CD14-positive monocyte (primary cell): ENCODE results near the gene ADAMTSL3. TPM values are rescaled to one million over a fixed set of nuclear protein-coding genes. Genes with fewer than 3 reads are reported as not detected.

Experiments
- DNase-seq, 3 donors: peaks; one replicate each; pipeline ENCODE4 v3.0.0-alpha.2; 2011 to 2022
- H2AFZ ChIP-seq: 2 replicates; pipeline ENCODE4 v1.6.0; 2012; ENCODE audit warnings: mild to moderate bottlenecking, low read depth, low read length, inconsistent platforms; ENCODE audit not compliant: insufficient read depth, poor library complexity, severe bottlenecking
- H3K27ac ChIP-seq, 2 donors: 1 replicate in 1 of 2; 2 replicates in 1 of 2; pipeline ENCODE4 v1.5.1; 2012 to 2013; ENCODE audit warnings: low read length in 2 of 2, control low read depth in 1 of 2, inconsistent platforms in 1 of 2, low read depth in 1 of 2, mild to moderate bottlenecking in 1 of 2
- H3K27me3 ChIP-seq, 2 donors: one replicate each; pipeline versions ENCODE4 v1.6.0 to v1.6.1; 2011 to 2013; ENCODE audit warnings: low read length in 2 of 2; ENCODE audit not compliant: control insufficient read depth in 2 of 2, insufficient read depth in 2 of 2
- H3K36me3 ChIP-seq, 2 donors: replicated peaks in 1 of 2; 1 replicate in 1 of 2; 2 replicates in 1 of 2; pipeline versions ENCODE4 v1.5.1 to v1.6.1; 2012 to 2013; ENCODE audit warnings: low read length in 2 of 2, control low read depth in 1 of 2, inconsistent platforms in 1 of 2, mild to moderate bottlenecking in 1 of 2; ENCODE audit not compliant: insufficient read depth in 2 of 2, control insufficient read depth in 1 of 2
- H3K4me1 ChIP-seq, 2 donors: 1 replicate in 1 of 2; 2 replicates in 1 of 2; pipeline versions ENCODE4 v1.5.1 to v1.6.1; 2012 to 2013; ENCODE audit warnings: low read length in 2 of 2, control low read depth in 1 of 2, inconsistent platforms in 1 of 2, mild to moderate bottlenecking in 1 of 2, moderate library complexity in 1 of 2; ENCODE audit not compliant: insufficient read depth in 2 of 2, control insufficient read depth in 1 of 2
- H3K4me2 ChIP-seq: replicated peaks from 2 replicates; pipeline ENCODE3; 2012; ENCODE audit warnings: low read length, moderate library complexity, mild to moderate bottlenecking; ENCODE audit not compliant: poor library complexity, severe bottlenecking; ENCODE audit errors: extremely low read depth
- H3K4me3 ChIP-seq, 3 experiments: fragments of 200-600 bp in 1 of 3; sonication (generic) in 1 of 3; replicated peaks in 1 of 3; 1 replicate in 2 of 3; 2 replicates in 1 of 3; pipeline ENCODE4 v1.5.1; 2011 to 2013; ENCODE audit warnings: low read length in 3 of 3, mild to moderate bottlenecking in 3 of 3, control low read depth in 2 of 3, low read depth in 2 of 3, inconsistent platforms in 1 of 3, moderate library complexity in 1 of 3
- H3K79me2 ChIP-seq: 2 replicates; pipeline ENCODE4 v1.6.0; 2012; ENCODE audit warnings: mild to moderate bottlenecking, control low read depth, inconsistent platforms, low read length, moderate library complexity; ENCODE audit not compliant: insufficient read depth
- H3K9ac ChIP-seq: 2 replicates; pipeline ENCODE4 v1.6.0; 2017; ENCODE audit warnings: low read length, mild to moderate bottlenecking; ENCODE audit not compliant: insufficient read depth, poor library complexity, severe bottlenecking
- H3K9me3 ChIP-seq, 2 donors: replicated peaks in 1 of 2; 1 replicate in 1 of 2; 2 replicates in 1 of 2; pipeline versions ENCODE4 v1.5.1 to v1.6.1; 2012 to 2013; ENCODE audit warnings: low read length in 2 of 2, control low read depth in 1 of 2; ENCODE audit not compliant: control insufficient read depth in 1 of 2, insufficient read depth in 1 of 2
- H4K20me1 ChIP-seq: 2 replicates; pipeline ENCODE4 v1.6.0; 2012; ENCODE audit warnings: mild to moderate bottlenecking, low read length, control low read depth, moderate library complexity; ENCODE audit not compliant: insufficient read depth
- H3K27ac Mint-ChIP-seq, 7 donors: one replicate each; pipeline ENCODE4 v1.8.0; 2020; ENCODE audit warnings: mild to moderate bottlenecking in 7 of 7, mixed read lengths in 7 of 7, moderate library complexity in 6 of 7, inconsistent platforms in 2 of 7
- H3K27me3 Mint-ChIP-seq, 3 donors: one replicate each; pipeline ENCODE4 v1.8.0; 2021 to 2022; ENCODE audit warnings: low read depth in 3 of 3, mild to moderate bottlenecking in 3 of 3, mixed read lengths in 3 of 3, moderate library complexity in 3 of 3, inconsistent platforms in 1 of 3
- H3K36me3 Mint-ChIP-seq, 2 donors: one replicate each; pipeline ENCODE4 v1.8.0; 2020; ENCODE audit warnings: mixed read lengths in 2 of 2, inconsistent platforms in 1 of 2, mild to moderate bottlenecking in 1 of 2
- H3K4me1 Mint-ChIP-seq: one replicate; pipeline ENCODE4 v1.8.0; 2020; ENCODE audit warnings: mild to moderate bottlenecking, mixed read lengths
- H3K4me3 Mint-ChIP-seq, 2 donors: one replicate each; pipeline ENCODE4 v1.8.0; 2020; ENCODE audit warnings: mild to moderate bottlenecking in 2 of 2, mixed read lengths in 2 of 2, moderate library complexity in 1 of 2
- H3K9me3 Mint-ChIP-seq, 7 donors: one replicate each; pipeline ENCODE4 v1.8.0; 2020 to 2022; ENCODE audit warnings: mixed read lengths in 7 of 7, mild to moderate bottlenecking in 6 of 7, moderate library complexity in 6 of 7, inconsistent platforms in 2 of 7
- WGBS: methylation state at CpG from one replicate; pipeline ENCODE4 v1.1.5; 2013; ENCODE audit warnings: missing lambda C conversion rate; ENCODE audit not compliant: insufficient coverage; 5-methylcytosine and 5-hydroxymethylcytosine counted together
- intact Hi-C, 2 donors: fragments of 100-400 bp; cut with micrococcal nuclease; formaldehyde crosslinking; loops; one replicate each; pipeline versions ENCODE4 v1.15.0 to v1.15.1; 2023
- polyA plus RNA-seq, 3 donors: library from polyadenylated mRNA; depleted of rRNA in 1 of 3; unstranded in 2 of 3; stranded (reverse) in 1 of 3; fragments of 300-500 nt in 2 of 3; fragments of >200 nt in 1 of 3; fragmentation: Illumina TruSeq in 2 of 3; gene quantifications; 1 replicate in 2 of 3; 2 replicates in 1 of 3; pipeline ENCODE4 v1.2.3, GENCODE V29; 2012 to 2021
- TF ChIP-seq, protein P1 (sequence below): fragments of 200-600 bp; IDR thresholded peaks from one replicate; pipeline ENCODE4 v1.8.0; 2022; ENCODE audit warnings: antibody characterized with exemption, mild to moderate bottlenecking

ADAMTSL3 gene
- polyA plus RNA-seq, 3 donors, result not detected

DNA sequence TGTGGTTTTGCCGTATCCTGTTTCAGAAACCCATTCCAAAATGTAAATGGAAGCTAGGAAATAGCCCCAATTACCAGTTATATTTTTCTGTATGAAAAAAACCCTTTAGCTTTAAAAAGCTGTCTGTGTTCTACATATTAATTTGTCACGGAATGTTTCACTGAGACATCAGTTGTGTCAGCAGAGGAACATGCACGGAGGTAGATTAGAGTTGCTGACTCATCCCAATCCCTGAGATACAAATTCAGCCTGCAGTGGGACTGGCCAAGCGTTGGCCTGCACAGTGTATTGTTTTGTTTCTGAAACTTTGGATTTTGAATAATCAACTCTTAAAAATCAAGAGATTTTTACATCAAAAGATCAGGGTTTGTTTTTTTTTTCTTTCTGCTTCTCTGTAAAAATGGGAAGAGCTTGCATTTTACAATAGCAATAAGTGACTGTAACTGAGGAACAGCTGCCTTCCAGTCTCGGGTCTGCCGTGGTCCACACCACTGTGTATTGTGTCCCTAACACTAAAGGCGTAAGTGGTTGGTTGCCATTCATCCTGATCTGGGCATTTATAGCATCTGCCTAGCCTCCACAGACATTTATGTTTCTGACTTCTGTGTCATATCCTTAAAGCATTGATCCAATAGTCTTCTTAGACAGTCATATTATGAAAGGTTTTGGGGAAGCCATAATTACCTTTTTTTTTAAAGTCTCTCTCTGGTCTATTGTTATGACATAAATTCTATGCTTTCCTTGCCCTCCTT is 218.1 kb downstream of the ADAMTSL3 start:
- H3K79me2 ChIP-seq, result no peaks in the 10 kb centered on the region
- H3K36me3 ChIP-seq, result no peaks in the 10 kb centered on the region
- H2AFZ ChIP-seq, result no peak overlapping the region
- intact Hi-C loops, result no loop called here
- H3K9ac ChIP-seq, result no peak overlapping the region
- WGBS, result 100% methylated on average over 1 of the region's 7 CpGs
- H3K9me3 ChIP-seq, result no peaks in the 10 kb centered on the region
- H3K4me3 ChIP-seq, result no peak overlapping the region
- Mint-ChIP-seq H3K9me3 (no peaks in the 10 kb centered on the region), H3K4me3 (no peak overlapping the region), H3K27ac (no peak overlapping the region), H3K36me3 (no peaks in the 10 kb centered on the region), H3K27me3 (peaks cover 3 to 6% (median 5%) of the 10 kb centered on the region in 3 donors), H3K4me1 (no peaks in the 10 kb centered on the region)
- H3K4me2 ChIP-seq, result no peak overlapping the region
- no peak overlapping the region for H3K27ac ChIP-seq
- H3K27me3 ChIP-seq, result no peaks in the 10 kb centered on the region
- H4K20me1 ChIP-seq, result no peaks in the 10 kb centered on the region
- no peak for DNase-seq
- no peaks in the 10 kb centered on the region for H3K4me1 ChIP-seq
- TF ChIP-seq, protein P1, sequence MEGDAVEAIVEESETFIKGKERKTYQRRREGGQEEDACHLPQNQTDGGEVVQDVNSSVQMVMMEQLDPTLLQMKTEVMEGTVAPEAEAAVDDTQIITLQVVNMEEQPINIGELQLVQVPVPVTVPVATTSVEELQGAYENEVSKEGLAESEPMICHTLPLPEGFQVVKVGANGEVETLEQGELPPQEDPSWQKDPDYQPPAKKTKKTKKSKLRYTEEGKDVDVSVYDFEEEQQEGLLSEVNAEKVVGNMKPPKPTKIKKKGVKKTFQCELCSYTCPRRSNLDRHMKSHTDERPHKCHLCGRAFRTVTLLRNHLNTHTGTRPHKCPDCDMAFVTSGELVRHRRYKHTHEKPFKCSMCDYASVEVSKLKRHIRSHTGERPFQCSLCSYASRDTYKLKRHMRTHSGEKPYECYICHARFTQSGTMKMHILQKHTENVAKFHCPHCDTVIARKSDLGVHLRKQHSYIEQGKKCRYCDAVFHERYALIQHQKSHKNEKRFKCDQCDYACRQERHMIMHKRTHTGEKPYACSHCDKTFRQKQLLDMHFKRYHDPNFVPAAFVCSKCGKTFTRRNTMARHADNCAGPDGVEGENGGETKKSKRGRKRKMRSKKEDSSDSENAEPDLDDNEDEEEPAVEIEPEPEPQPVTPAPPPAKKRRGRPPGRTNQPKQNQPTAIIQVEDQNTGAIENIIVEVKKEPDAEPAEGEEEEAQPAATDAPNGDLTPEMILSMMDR, result no peak

DNA sequence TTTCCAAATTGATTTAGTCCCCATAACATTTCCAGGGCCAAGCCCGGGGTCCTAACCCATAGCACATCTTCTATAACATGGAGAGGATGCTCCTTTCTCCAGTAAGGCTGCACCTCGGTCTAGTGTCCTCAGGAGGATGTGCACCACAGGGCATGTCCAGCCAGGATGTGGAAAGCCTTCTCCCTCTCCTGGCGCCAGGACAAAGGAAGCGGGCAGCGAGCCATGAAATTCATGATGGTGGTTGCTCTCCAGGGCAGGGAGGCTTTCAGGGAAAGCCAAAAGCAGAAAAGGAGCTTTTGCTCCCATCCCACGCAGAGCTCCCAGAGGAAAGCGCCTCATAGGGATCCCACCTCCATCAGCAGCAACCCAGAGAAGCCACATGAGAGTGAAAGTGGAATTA is 220.0 kb downstream of the ADAMTSL3 start:
- H3K27ac Mint-ChIP-seq, result no peak overlapping the region
- H3K79me2 ChIP-seq, result no peaks in the 10 kb centered on the region

More for the DNA sequence above, 220.0 kb downstream of the ADAMTSL3 start:
- Mint-ChIP-seq H3K4me1 (no peaks in the 10 kb centered on the region), H3K4me3 (no peak overlapping the region), H3K9me3 (no peaks in the 10 kb centered on the region), H3K27me3 (peaks cover 3 to 9% (median 5%) of the 10 kb centered on the region in 3 donors), H3K36me3 (no peaks in the 10 kb centered on the region)
- Histone ChIP-seq H3K27ac (no peak overlapping the region), H3K9ac (no peak overlapping the region), H3K9me3 (no peaks in the 10 kb centered on the region), H3K4me2 (no peak overlapping the region), H3K4me3 (no peak overlapping the region), H3K36me3 (no peaks in the 10 kb centered on the region), H2AFZ (no peak overlapping the region), H3K4me1 (no peaks in the 10 kb centered on the region), H3K27me3 (no peaks in the 10 kb centered on the region), H4K20me1 (no peaks in the 10 kb centered on the region)
- TF ChIP-seq, protein P1, result no peak
- intact Hi-C loops, result no loop called here
- 69% methylated on average over 3 of the region's 7 CpGs for whole genome bisulfite sequencing
- no peak for DNase-seq
